A549 (cell line): ENCODE data around the gene YTHDF2.

ENCODE experiments used
- CBX8 ChIP-seq: fragments of 200-600 bp; sonication (generic); IDR thresholded peaks from 2 replicates; pipeline ENCODE4 v1.6.1; 2016
- CHD2 ChIP-seq: fragments of 150-350 bp; IDR thresholded peaks from 2 replicates; pipeline ENCODE4 v1.6.1; 2014; ENCODE audit warnings: low read length; ENCODE audit not compliant: partially characterized antibody
- EP300 ChIP-seq, 2 experiments: fragments of >200 bp; sonication (Bioruptor Twin); formaldehyde crosslinking; IDR thresholded peaks; 2 replicates in 1 of 2; 3 replicates in 1 of 2; pipeline ENCODE4 v1.6.1; 2016 to 2017
- KDM5A ChIP-seq: fragments of 200-600 bp; sonication (generic); IDR thresholded peaks from 2 replicates; pipeline ENCODE4 v1.6.1; 2016; ENCODE audit warnings: antibody characterized with exemption, mild to moderate bottlenecking
- MAFK ChIP-seq: fragments of 450-650 bp; IDR thresholded peaks from 2 replicates; pipeline ENCODE4 v1.6.1; 2014; ENCODE audit not compliant: partially characterized antibody
- MAZ ChIP-seq: fragments of 150-350 bp; IDR thresholded peaks from 2 replicates; pipeline ENCODE4 v1.6.1; 2014; ENCODE audit warnings: antibody characterized with exemption, low read depth, low read length, borderline replicate concordance
- POLR2A ChIP-seq: IDR thresholded peaks from 2 replicates; pipeline ENCODE4 v1.6.1; 2012; ENCODE audit warnings: mild to moderate bottlenecking, low read length
- ZC3H11A ChIP-seq: fragments of 450-650 bp; IDR thresholded peaks from 2 replicates; pipeline ENCODE4 v1.6.1; 2014; ENCODE audit warnings: antibody characterized with exemption, mild to moderate bottlenecking
- TF ChIP-seq, protein P1 (sequence below): fragments of >200 bp; sonication (Bioruptor Twin); formaldehyde crosslinking; IDR thresholded peaks from 3 replicates; pipeline ENCODE4 v1.5.1; 2016
- TF ChIP-seq, protein P2 (sequence below): fragments of 450-650 bp; IDR thresholded peaks from 2 replicates; pipeline ENCODE4 v1.6.1; 2014; ENCODE audit warnings: antibody characterized with exemption
- TF ChIP-seq, protein P3 (sequence below): fragments of 200-600 bp; sonication (generic); IDR thresholded peaks from 2 replicates; pipeline ENCODE4 v1.6.1; 2016; ENCODE audit warnings: antibody characterized with exemption, mild to moderate bottlenecking, moderate library complexity

DNA sequence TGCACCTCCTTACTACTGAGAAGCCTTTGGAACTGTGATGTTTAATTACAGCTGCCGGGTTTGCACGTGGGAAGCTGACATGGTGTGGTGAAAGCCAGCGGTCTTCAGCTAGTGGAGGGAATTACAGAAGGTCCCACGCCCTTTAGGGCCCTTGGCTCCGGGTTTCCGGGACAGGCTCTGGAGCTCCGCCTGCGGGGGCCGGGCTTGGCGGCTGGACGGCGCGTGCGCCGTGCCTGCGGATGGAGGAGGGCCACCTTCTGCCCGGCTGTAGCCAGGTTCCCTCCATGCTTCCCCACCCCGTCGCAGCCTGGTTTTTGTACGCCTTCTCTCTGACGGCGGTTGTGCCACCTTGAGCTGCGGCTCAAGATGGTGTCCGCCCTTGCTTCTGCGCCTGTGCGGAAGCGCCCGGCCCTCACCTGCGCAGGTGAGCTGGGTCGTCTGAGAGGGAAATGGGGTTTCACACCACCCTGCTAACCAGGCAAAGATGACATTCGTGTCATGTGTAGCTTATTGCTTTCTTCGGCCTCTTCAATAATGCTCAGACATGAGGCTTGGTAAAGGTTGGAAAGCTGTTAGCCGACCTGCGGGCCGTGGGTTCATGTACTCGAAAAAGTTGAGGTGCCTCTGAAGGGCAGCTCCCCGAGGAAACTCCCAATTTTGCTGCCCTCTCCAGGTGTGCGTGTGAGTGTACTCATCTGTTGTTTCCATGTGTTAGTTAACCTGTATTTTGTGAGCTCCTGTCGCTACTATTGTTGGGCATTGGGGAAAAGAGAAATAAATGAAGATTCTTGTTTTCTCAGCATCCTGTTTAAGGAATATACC is 38.6 kb downstream of the YTHDF2 start:
- no peak for TF ChIP-seq MAFK
- TF ChIP-seq, protein P1, sequence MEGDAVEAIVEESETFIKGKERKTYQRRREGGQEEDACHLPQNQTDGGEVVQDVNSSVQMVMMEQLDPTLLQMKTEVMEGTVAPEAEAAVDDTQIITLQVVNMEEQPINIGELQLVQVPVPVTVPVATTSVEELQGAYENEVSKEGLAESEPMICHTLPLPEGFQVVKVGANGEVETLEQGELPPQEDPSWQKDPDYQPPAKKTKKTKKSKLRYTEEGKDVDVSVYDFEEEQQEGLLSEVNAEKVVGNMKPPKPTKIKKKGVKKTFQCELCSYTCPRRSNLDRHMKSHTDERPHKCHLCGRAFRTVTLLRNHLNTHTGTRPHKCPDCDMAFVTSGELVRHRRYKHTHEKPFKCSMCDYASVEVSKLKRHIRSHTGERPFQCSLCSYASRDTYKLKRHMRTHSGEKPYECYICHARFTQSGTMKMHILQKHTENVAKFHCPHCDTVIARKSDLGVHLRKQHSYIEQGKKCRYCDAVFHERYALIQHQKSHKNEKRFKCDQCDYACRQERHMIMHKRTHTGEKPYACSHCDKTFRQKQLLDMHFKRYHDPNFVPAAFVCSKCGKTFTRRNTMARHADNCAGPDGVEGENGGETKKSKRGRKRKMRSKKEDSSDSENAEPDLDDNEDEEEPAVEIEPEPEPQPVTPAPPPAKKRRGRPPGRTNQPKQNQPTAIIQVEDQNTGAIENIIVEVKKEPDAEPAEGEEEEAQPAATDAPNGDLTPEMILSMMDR = no peak
- TF ChIP-seq, protein P2, sequence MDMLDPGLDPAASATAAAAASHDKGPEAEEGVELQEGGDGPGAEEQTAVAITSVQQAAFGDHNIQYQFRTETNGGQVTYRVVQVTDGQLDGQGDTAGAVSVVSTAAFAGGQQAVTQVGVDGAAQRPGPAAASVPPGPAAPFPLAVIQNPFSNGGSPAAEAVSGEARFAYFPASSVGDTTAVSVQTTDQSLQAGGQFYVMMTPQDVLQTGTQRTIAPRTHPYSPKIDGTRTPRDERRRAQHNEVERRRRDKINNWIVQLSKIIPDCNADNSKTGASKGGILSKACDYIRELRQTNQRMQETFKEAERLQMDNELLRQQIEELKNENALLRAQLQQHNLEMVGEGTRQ = no peak
- TF ChIP-seq KDM5A = no peak
- no peak for TF ChIP-seq CBX8
- TF ChIP-seq POLR2A = no peak
- TF ChIP-seq MAZ = no peak
- TF ChIP-seq, protein P3, sequence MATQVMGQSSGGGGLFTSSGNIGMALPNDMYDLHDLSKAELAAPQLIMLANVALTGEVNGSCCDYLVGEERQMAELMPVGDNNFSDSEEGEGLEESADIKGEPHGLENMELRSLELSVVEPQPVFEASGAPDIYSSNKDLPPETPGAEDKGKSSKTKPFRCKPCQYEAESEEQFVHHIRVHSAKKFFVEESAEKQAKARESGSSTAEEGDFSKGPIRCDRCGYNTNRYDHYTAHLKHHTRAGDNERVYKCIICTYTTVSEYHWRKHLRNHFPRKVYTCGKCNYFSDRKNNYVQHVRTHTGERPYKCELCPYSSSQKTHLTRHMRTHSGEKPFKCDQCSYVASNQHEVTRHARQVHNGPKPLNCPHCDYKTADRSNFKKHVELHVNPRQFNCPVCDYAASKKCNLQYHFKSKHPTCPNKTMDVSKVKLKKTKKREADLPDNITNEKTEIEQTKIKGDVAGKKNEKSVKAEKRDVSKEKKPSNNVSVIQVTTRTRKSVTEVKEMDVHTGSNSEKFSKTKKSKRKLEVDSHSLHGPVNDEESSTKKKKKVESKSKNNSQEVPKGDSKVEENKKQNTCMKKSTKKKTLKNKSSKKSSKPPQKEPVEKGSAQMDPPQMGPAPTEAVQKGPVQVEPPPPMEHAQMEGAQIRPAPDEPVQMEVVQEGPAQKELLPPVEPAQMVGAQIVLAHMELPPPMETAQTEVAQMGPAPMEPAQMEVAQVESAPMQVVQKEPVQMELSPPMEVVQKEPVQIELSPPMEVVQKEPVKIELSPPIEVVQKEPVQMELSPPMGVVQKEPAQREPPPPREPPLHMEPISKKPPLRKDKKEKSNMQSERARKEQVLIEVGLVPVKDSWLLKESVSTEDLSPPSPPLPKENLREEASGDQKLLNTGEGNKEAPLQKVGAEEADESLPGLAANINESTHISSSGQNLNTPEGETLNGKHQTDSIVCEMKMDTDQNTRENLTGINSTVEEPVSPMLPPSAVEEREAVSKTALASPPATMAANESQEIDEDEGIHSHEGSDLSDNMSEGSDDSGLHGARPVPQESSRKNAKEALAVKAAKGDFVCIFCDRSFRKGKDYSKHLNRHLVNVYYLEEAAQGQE = no peak
- no peak for TF ChIP-seq CHD2
- no peak for TF ChIP-seq ZC3H11A
- TF ChIP-seq EP300 (IDR thresholded peaks at IDR 0.05) = no peak
